Gastrocnemius medialis (tissue), 4 donors: ENCODE measurements around the gene ITPKB.

Experiments used
- POLR2A ChIP-seq, 2 donors: fragments of 450-650 bp; IDR thresholded peaks; one replicate each; pipeline ENCODE4 v1.6.1; 2017; ENCODE audit warnings: antibody characterized with exemption in 2 of 2, mild to moderate bottlenecking in 2 of 2, moderate library complexity in 2 of 2
- TF ChIP-seq, protein P1 (sequence below), 5 experiments: fragments of 450-650 bp in 3 of 5; fragments of 200-600 bp in 2 of 5; sonication (generic) in 2 of 5; IDR thresholded peaks in 4 of 5; conservative IDR thresholded peaks in 1 of 5; 1 replicate in 4 of 5; 2 replicates in 1 of 5; pipeline ENCODE4 v1.5.1; 2016 to 2019; ENCODE audit warnings: antibody characterized with exemption in 5 of 5, mild to moderate bottlenecking in 3 of 5, moderate library complexity in 3 of 5

DNA sequence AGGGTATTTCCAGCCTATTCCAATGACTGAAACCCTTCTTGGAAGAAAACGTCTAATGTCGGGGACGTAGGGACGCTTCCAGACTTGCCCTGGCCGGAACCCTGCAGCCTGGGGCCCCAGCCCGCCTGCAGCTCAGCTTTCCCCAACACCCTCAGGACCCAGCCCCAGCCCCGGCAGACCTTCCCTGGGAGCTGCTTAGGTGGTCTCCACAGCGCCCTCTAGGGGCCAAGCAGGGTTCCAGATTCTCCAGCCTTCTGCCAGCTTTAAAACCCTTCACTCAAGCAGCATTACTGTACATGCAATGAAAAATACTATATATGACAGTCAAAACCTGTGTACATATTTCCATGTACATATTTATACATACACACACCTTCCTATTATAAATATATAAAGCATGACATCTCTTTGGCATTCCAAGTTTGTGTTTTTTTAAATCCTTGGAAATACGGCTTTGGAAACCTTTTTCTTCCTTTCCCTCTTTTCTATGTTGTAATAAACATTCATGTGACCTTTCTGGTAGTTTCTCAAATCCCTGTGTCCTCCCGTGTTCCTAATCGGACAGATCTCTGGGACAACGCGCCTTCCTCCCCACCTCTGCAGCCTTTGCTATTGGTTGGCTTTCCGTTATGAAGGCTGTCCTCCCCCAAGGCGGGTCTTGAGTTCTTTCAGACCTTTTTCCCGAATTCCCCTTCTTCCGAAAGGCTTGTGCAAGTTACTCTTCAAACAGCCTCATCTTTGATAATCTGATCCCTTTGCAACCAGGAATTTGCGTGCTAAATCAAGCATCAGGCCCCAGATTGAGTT lies 130.2 kb downstream of the ITPKB start:
- TF ChIP-seq, protein P1, sequence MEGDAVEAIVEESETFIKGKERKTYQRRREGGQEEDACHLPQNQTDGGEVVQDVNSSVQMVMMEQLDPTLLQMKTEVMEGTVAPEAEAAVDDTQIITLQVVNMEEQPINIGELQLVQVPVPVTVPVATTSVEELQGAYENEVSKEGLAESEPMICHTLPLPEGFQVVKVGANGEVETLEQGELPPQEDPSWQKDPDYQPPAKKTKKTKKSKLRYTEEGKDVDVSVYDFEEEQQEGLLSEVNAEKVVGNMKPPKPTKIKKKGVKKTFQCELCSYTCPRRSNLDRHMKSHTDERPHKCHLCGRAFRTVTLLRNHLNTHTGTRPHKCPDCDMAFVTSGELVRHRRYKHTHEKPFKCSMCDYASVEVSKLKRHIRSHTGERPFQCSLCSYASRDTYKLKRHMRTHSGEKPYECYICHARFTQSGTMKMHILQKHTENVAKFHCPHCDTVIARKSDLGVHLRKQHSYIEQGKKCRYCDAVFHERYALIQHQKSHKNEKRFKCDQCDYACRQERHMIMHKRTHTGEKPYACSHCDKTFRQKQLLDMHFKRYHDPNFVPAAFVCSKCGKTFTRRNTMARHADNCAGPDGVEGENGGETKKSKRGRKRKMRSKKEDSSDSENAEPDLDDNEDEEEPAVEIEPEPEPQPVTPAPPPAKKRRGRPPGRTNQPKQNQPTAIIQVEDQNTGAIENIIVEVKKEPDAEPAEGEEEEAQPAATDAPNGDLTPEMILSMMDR (IDR thresholded peaks at IDR 0.05 in 4 of 5, conservative IDR thresholded peaks at IDR 0.05 in 1 of 5) = peak; percentile 55 to 82 (median 74)
- TF ChIP-seq POLR2A (IDR thresholded peaks at IDR 0.05) = no peak
